ENCODE results near the gene CCNK. TPM values are rescaled to one million over a fixed set of nuclear protein-coding genes. Genes with fewer than 3 reads are reported as not detected.

CCNK gene
- total RNA-seq, 2 donors from 2014 or later: 65.8 to 67.7 TPM

GRCh38 chr14:99497341-99497740, 16.1 kb downstream of the CCNK start:
- intact Hi-C loops (cut with DNase I): no loop called here
- no peaks in the 10 kb centered on the region for H3K4me1 ChIP-seq
- no peak overlapping the region for H3K4me3 ChIP-seq
- no peak overlapping the region for H3K27ac ChIP-seq
- H3K27me3 ChIP-seq: no peaks in the 10 kb centered on the region
- no peak for DNase-seq
- TF ChIP-seq CTCF (IDR thresholded peaks at IDR 0.05): no peak
- no peak overlapping the region for H3K9ac ChIP-seq (ENCODE audit: low read depth in 2 of 2, low read length in 2 of 2)
- no peaks in the 10 kb centered on the region for H3K9me3 ChIP-seq
- H3K36me3 ChIP-seq: peaks cover 28% of the 10 kb centered on the region

GRCh38 chr14:99497894-99498293, 16.7 kb downstream of the CCNK start:
- H3K27me3 ChIP-seq: no peaks in the 10 kb centered on the region
- no peaks in the 10 kb centered on the region for H3K4me1 ChIP-seq
- no peak overlapping the region for H3K9ac ChIP-seq (ENCODE audit: low read depth in 2 of 2, low read length in 2 of 2)
- H3K27ac ChIP-seq: no peak overlapping the region
- no peak for DNase-seq
- no peak for TF ChIP-seq CTCF (IDR thresholded peaks at IDR 0.05)
- no peaks in the 10 kb centered on the region for H3K9me3 ChIP-seq
- H3K4me3 ChIP-seq: no peak overlapping the region
- H3K36me3 ChIP-seq: peaks cover 32% of the 10 kb centered on the region
- intact Hi-C loops (cut with DNase I): no loop called here

GRCh38 chr14:99502989-99503421, 21.8 kb downstream of the CCNK start:
- H3K9ac ChIP-seq (ENCODE audit: low read depth in 2 of 2, low read length in 2 of 2): no peak overlapping the region
- no peak for TF ChIP-seq CTCF (IDR thresholded peaks at IDR 0.05)
- no peaks in the 10 kb centered on the region for H3K27me3 ChIP-seq
- peaks cover 54% of the 10 kb centered on the region for H3K36me3 ChIP-seq
- no peaks in the 10 kb centered on the region for H3K4me1 ChIP-seq
- DNase-seq: no peak
- H3K4me3 ChIP-seq: no peak overlapping the region
- no peaks in the 10 kb centered on the region for H3K9me3 ChIP-seq
- intact Hi-C loops (cut with DNase I): no loop called here
- H3K27ac ChIP-seq: no peak overlapping the region

- TF ChIP-seq CTCF (IDR thresholded peaks at IDR 0.05): no peak
- H3K4me1 ChIP-seq: no peaks in the 10 kb centered on the region
- no peak for DNase-seq
- no peak overlapping the region for H3K27ac ChIP-seq
- intact Hi-C loops (cut with DNase I): no loop called here
- H3K27me3 ChIP-seq: no peaks in the 10 kb centered on the region
- H3K9ac ChIP-seq (ENCODE audit: low read depth in 2 of 2, low read length in 2 of 2): no peak overlapping the region
- H3K9me3 ChIP-seq: no peaks in the 10 kb centered on the region
- no peak overlapping the region for H3K4me3 ChIP-seq
- peaks cover 59% of the 10 kb centered on the region for H3K36me3 ChIP-seq
Measured at GRCh38 chr14:99503848-99504453, 22.7 kb downstream of the CCNK start.

- no peaks in the 10 kb centered on the region for H3K27me3 ChIP-seq
- H3K4me3 ChIP-seq: no peak overlapping the region
- H3K9me3 ChIP-seq: no peaks in the 10 kb centered on the region
- intact Hi-C loops (cut with DNase I): no loop called here
- H3K9ac ChIP-seq (ENCODE audit: low read depth in 2 of 2, low read length in 2 of 2): no peak overlapping the region
- no peaks in the 10 kb centered on the region for H3K4me1 ChIP-seq
- H3K36me3 ChIP-seq: peaks cover 59% of the 10 kb centered on the region
- no peak for TF ChIP-seq CTCF (IDR thresholded peaks at IDR 0.05)
- DNase-seq: no peak
- no peak overlapping the region for H3K27ac ChIP-seq
Measured at GRCh38 chr14:99505089-99505488, 23.9 kb downstream of the CCNK start.
